Germinal center (tissue), 1 donor: ENCODE data around the gene STIM2.

Source experiments
- DNase-seq: peaks from one replicate; pipeline ENCODE4 v3.0.0; 2012; ENCODE audit warnings: mixed read lengths, low spot score

The STIM2 gene

DNA sequence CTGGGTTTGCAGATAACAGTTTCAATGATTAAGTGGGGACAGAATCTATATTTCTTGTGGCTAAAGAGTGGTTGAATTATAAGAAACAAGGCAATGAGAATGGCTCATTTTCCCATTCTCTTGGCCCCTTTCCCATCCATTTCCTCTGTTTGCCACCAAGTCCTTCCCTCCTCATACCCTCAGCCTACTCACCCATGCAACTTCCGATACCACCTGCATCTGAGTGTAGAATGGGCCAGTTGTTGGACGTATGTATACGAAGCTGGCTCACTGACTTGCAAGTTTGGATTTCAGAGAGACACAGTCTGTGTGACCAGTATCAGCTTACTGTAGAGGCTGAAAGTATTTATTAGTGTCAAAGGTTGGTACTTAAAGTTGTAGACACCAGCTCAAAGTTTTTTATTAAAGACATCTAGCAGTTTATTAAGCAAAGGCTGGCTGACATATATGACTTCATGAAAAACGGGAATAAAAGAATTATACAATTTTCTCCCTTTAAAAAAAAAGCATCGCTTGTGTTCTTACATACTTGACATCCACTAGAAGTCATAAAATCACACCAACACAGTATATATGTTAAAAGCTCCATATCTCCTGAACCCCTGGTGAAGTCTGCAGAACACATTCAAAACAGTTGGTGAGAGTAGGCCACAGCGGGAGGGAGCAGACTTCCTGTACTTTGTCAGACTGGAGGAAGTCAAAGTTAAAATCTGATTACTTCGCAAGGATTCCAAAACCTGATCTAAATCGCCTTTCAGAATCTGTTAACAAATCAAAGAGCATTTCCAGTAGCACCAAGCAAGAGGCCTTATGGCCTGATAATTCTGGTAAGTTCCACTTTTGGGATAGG is 22.4 kb upstream of the STIM2 start:
- DNase-seq, result no peak

DNA sequence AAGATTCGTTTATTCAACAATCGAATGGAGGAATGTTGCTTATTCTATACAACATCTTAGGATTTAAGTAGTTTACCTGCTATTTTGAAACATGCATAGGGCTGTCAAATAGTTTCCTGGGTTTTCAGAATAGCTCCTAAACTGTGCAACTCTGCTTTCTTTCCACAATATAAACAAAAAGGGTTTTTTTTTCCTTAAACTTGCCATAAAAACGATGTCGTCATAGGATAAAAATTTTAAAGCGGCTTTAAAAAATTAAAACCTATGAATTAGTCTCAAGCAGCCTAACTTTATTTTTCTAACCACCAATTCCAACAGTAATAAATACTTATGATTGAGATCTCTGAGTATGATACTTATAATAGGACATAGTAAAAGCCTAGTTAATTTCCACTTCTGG is 21.6 kb upstream of the STIM2 start:
- DNase-seq, result no peak

GRCh38 chr4:26839534-26839951 is 21.1 kb upstream of the STIM2 start:
- no peak for DNase-seq

GRCh38 chr4:26840786-26841185 is 19.9 kb upstream of the STIM2 start:
- DNase-seq, result no peak

GRCh38 chr4:26842911-26843310 is 17.7 kb upstream of the STIM2 start:
- DNase-seq, result no peak

DNA sequence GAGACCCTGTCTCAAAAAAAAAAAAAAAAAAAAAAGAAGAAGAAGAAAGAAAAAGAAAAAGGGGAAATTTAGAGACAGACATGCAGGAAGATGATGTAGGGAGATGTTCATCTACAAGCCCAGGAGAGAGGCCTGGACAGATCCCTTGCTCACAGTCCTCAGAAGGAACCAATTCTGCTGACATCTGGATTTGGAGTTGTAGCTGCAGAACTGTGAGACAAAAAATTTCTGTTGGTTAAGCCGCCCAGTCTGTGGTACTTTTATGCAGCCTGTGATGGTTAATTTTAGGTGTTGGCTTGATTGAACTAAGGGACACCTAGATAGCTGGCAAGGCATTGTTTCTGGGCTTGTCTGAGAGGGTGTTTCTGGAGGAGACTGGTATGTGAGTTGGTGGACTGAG is 10.1 kb upstream of the STIM2 start:
- DNase-seq, result no peak

GRCh38 chr4:26851129-26851528 is 9.5 kb upstream of the STIM2 start:
- DNase-seq, result no peak

GRCh38 chr4:26854701-26855100 is 5.9 kb upstream of the STIM2 start:
- no peak for DNase-seq

- DNase-seq, result no peak
Observed at GRCh38 chr4:26856906-26857277, 3.7 kb upstream of the STIM2 start.

GRCh38 chr4:26857278-26858034 is 3.2 kb upstream of the STIM2 start:
- peak; percentile 89 for DNase-seq

GRCh38 chr4:26858035-26858918 is 2.4 kb upstream of the STIM2 start:
- no peak for DNase-seq

DNA sequence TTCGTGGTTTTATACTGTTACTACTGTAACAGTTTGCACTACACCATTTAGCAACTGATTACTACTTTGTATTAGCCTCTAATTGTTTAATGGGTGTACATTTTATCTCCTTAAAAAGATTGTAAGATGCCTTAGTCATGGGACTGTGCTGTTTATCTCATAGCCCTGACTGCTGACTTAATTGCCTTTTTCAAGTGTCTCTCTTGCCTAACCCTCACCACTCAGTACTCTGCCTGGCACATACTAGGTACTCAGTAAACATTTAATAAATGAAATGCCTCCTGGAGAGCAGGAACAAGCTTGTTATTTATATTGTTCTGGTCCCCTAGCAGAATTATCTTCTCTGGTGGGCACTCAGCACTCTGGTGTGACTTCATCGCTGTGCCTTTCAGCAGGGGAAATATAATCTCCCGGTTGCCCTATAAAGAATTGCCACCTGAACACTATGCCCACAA is 1.7 kb upstream of the STIM2 start:
- DNase-seq, result no peak

- no peak for DNase-seq
Observed at GRCh38 chr4:26859762-26860156, 882 bp upstream of the STIM2 start.

- peak; percentile 22 for DNase-seq
Observed at GRCh38 chr4:26860922-26861433, 337 bp downstream of the STIM2 start.

- DNase-seq, result peak; percentile 55
Observed at GRCh38 chr4:26861434-26862186, 969 bp downstream of the STIM2 start.

GRCh38 chr4:26862381-26862915 is 1.8 kb downstream of the STIM2 start:
- DNase-seq, result no peak

DNA sequence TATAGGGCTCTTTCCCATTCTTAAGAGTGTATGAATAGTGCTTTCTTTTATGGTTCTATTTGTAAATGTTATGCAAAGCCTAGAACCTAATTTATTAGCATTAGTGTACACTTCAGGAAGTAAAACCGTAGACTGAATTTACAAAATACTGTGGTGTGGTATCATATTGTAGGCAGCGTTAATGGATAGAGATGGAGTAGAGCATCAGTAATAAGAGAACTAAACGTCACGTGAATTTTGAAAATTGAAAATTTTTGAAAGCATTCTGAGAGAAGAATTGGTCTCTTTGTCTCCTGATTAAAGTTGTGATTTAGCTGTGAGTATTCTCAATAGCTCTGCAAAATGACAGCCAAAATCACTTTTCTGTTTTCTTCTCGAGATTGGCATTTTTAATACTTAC is 2.9 kb downstream of the STIM2 start:
- no peak for DNase-seq

DNA sequence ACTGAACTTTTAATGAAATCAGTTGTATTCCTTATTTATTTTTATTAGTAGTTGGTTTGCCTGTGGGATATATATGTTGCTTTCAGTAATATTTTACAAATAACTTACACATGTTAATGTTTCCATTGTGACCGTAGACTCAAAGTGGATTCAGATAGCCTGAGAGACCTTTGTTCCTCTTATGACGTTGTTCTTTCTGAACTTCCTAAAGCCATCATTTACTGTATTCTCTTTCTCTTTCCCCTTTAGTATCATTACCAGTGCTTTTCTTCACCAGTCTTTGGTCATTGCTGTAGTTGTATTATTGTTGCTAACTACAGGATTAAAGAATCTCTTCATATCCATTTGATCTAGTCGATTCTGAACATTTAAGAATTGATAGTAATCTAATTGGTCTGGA is 4.3 kb downstream of the STIM2 start:
- no peak for DNase-seq

DNA sequence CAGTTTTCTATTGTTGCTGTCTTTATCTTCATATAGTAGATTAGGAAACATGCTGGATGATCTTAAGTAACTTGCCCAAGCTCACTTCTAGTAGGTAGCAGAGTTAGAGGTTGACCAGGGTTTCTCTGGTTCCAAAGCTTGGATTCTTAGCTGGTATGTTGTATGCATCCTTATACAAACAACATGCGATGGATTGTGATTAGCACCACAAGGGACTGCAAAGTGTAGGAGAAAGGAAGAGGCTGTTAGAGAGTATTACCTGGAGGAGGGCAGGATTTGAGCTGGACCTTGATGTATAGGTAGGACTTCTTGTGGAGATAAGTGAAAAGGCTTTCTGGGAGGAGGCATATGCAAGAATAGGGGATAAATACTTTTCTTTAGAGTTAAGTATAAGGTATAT is 5.6 kb downstream of the STIM2 start:
- no peak for DNase-seq

- DNase-seq, result no peak
Observed at GRCh38 chr4:26866781-26867180, 6.1 kb downstream of the STIM2 start.
